MM.1S (cell line): Measurements from ENCODE around the gene CHST11.

Experiments used
- EZH2phosphoT487 ChIP-seq: fragments of 300-600 bp; sonication (generic); IDR thresholded peaks from 2 replicates; pipeline ENCODE4 v1.6.1; 2018; ENCODE audit warnings: antibody characterized with exemption, low read length
- TF ChIP-seq, protein P1 (sequence below): fragments of 300-600 bp; sonication (generic); IDR thresholded peaks from 2 replicates; pipeline ENCODE4 v1.5.1; 2016; ENCODE audit warnings: antibody characterized with exemption, low read length, mixed read lengths

DNA sequence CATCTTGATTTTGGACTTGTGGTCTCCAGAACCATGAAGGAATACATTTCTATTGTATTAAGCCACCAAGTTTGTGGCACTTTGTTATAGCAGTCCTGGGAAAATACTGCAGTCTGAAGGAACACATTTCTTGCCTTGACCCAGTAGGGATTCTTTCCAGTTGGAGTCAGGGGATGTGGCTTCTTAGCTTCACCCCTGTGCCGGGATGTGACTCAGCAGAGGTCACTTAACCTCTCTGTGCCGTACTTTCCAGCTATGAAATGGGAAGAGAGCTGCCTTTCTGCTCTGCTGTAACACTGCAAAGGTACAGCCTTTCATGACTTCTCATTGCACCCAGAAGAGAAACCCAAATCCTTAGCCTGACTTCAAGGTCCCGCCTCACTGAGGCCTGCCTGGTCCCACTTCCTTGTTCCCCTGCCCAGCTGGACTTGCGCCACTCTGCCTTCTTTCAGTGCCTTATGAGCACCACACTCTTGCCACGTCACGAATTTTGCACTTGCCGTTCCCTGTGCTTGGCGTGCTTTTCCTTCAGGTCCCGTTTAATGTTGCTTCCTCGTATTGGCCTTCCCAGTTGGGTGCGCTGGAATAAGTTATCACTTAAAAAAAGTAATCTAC is 24.2 kb downstream of the CHST11 start:
- TF ChIP-seq, protein P1, sequence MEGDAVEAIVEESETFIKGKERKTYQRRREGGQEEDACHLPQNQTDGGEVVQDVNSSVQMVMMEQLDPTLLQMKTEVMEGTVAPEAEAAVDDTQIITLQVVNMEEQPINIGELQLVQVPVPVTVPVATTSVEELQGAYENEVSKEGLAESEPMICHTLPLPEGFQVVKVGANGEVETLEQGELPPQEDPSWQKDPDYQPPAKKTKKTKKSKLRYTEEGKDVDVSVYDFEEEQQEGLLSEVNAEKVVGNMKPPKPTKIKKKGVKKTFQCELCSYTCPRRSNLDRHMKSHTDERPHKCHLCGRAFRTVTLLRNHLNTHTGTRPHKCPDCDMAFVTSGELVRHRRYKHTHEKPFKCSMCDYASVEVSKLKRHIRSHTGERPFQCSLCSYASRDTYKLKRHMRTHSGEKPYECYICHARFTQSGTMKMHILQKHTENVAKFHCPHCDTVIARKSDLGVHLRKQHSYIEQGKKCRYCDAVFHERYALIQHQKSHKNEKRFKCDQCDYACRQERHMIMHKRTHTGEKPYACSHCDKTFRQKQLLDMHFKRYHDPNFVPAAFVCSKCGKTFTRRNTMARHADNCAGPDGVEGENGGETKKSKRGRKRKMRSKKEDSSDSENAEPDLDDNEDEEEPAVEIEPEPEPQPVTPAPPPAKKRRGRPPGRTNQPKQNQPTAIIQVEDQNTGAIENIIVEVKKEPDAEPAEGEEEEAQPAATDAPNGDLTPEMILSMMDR: no peak
- TF ChIP-seq EZH2phosphoT487: no peak
